Heart right ventricle (tissue), 16 donors: ENCODE measurements around the gene RALY. TPM values are rescaled to one million over a fixed set of nuclear protein-coding genes. Genes with fewer than 3 reads are reported as not detected.

ENCODE experiments used
- ATAC-seq, 8 donors: fragments of 200-7000 bp; cut with Tn5 transposase; one replicate each; pipeline ENCODE4 v1.9.1; 2020; ENCODE audit warnings: mild to moderate bottlenecking in 8 of 8, moderate library complexity in 8 of 8, moderate number of reproducible peaks in 1 of 8
- DNase-seq, 2 donors: peaks; one replicate each; pipeline ENCODE4 v3.0.0-alpha.2; 2020
- H3K27ac ChIP-seq, 10 donors: fragments of 200-600 bp; sonication (generic) in 2 of 10; one replicate each; pipeline versions ENCODE4 v1.5.0 to v1.8.0; 2020 to 2022; ENCODE audit warnings: mild to moderate bottlenecking in 3 of 10
- H3K27me3 ChIP-seq, 7 donors: fragments of 200-600 bp; one replicate each; pipeline ENCODE4 v1.8.0; 2021 to 2022; ENCODE audit warnings: mild to moderate bottlenecking in 2 of 7
- H3K36me3 ChIP-seq, 9 donors: fragments of 200-600 bp; sonication (generic) in 1 of 9; one replicate each; pipeline versions ENCODE4 v1.5.0 to v1.8.0; 2020 to 2022; ENCODE audit warnings: mild to moderate bottlenecking in 2 of 9
- H3K4me1 ChIP-seq, 9 donors: fragments of 200-600 bp; sonication (generic) in 1 of 9; one replicate each; pipeline versions ENCODE4 v1.5.0 to v1.8.0; 2020 to 2022; ENCODE audit warnings: mild to moderate bottlenecking in 4 of 9
- H3K4me3 ChIP-seq, 10 donors: fragments of 200-600 bp; sonication (generic) in 2 of 10; one replicate each; pipeline versions ENCODE4 v1.5.0 to v1.8.0; 2020 to 2022; ENCODE audit warnings: mild to moderate bottlenecking in 7 of 10, moderate library complexity in 2 of 10
- H3K9me3 ChIP-seq, 11 donors: fragments of 200-600 bp in 10 of 11; sonication (generic) in 2 of 11; one replicate each; pipeline versions ENCODE4 v1.5.0 to v1.8.0; 2013 to 2022; ENCODE audit warnings: mild to moderate bottlenecking in 2 of 11, control low read depth in 1 of 11, moderate library complexity in 1 of 11
- WGBS, 2 donors: extraction: QIAGEN DNeasy Blood & Tissue Kit; methylation state at CpG; one replicate each; pipeline ENCODE4 v1.1.7; 2013; ENCODE audit warnings: inconsistent platforms in 1 of 2; 5-methylcytosine and 5-hydroxymethylcytosine counted together
- intact Hi-C, 10 donors: fragments of 100-400 bp; cut with DNase I; formaldehyde crosslinking; loops; one replicate each; pipeline versions ENCODE4 v1.11.1 to v1.14.2; 2022
- polyA plus RNA-seq, 2 donors: library from polyadenylated mRNA; stranded (reverse); fragments of 200-250 nt; gene quantifications; one replicate each; pipeline ENCODE4 v1.2.3, GENCODE V29; 2013
- total RNA-seq, 10 donors: library from RNA; stranded (reverse); fragmentation: NEBNext Ultra II Directional in 3 of 10; extraction: Animal tissue kit (Norgen Biotek cat#: 25700) in 3 of 10; gene quantifications; one replicate each; pipeline versions ENCODE4 v1.2.1 to v1.2.4, GENCODE V29; 2021 to 2023
- TF ChIP-seq, protein P1 (sequence below), 9 donors: fragments of 200-600 bp; sonication (generic) in 2 of 9; IDR thresholded peaks; one replicate each; pipeline versions ENCODE4 v1.5.0 to v1.8.0; 2021 to 2022; ENCODE audit warnings: antibody characterized with exemption in 9 of 9, mild to moderate bottlenecking in 5 of 9, moderate library complexity in 1 of 9
- donor health status: Arrhythmogenic right ventricular cardiomyopathy.
- donor health status: ischemic (EF 13 %, LVEDD 7.1; RV severe dilation, severe dysfunction).
- donor health status: healthy with polysubstance abuse.
- donor health status: DM: no; HTN: yes; CAD: no.
- donor health status: DM: no; HTN: no; CAD: no.
- donor health status: ischemic (EF 25% LVEDD 6.9; RV normal size, moderate dysfunction).
- donor health status: ischemic (EF 25% LVEDD 5.7; RV mildly dilated, moderate dysfunction).
- donor health status: healthy.
- donor health status: DM: yes; HTN: yes; CAD: no.
- donor health status: Ischemic cardiomyopathy.
- donor health status: ischemic (EF 35%, LVEDD 5.7; RV mildly dilated, moderate dysfunction).
- donor health status: nonischemic (EF 11% LVEDD 7.7; RV severe dilation, severe dysfunction).
- donor health status: DM: yes; HTN: yes; CAD: no.
- donor health status: PGD.
- donor health status: ischemic (EF 29% LVEDD 5.4; RV normal size, mild dysfunction).
- donor health status: nonischemic (EF 23%, LVEDD 6.1; RV moderate dilation, normal function).

Gene RALY
- total and polyA plus RNA-seq, 12 donors = 84.3 to 234 (median 104) TPM

DNA sequence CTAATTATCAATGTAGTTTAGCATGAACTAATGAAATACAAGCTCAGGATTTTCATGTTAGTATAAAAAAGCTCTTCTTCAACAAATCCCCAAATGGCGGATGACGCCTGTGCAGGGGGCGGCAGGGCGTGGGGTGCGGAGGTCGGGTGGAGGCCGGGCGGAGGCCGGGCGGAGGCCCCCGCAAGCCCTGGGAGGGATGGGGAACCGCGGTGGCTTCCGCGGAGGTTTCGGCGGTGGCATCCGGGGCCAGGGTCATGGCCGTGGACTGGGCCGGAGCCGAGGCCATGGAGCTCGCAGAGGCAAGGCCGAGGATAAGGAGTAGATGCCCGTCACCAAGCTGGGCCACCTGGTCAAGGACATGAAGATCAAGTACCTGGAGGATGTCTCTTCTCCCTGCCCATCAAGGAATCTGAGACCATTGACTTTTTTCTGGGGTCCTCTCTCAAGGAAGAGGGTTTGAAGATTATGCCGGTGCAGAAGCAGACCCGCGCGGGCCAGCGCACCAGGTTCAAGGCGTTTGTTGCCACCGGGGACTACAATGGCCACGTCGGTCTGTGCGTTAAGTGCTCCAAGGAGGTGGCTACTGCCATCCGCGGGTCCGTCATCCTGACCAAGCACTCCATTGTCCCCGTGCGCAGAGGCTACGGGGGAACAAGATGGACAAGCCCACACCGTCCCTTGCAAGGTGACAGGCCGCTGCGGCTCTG, 128.7 kb downstream of the RALY start:
- no peak overlapping the region for H3K27ac ChIP-seq
- H3K9me3 ChIP-seq = no peaks in the 10 kb centered on the region
- no peak for DNase-seq
- WGBS, 2 donors = 95% methylated on average over 43 of the region's 43 CpGs
- H3K27me3 ChIP-seq = no peaks in the 10 kb centered on the region
- TF ChIP-seq, protein P1, sequence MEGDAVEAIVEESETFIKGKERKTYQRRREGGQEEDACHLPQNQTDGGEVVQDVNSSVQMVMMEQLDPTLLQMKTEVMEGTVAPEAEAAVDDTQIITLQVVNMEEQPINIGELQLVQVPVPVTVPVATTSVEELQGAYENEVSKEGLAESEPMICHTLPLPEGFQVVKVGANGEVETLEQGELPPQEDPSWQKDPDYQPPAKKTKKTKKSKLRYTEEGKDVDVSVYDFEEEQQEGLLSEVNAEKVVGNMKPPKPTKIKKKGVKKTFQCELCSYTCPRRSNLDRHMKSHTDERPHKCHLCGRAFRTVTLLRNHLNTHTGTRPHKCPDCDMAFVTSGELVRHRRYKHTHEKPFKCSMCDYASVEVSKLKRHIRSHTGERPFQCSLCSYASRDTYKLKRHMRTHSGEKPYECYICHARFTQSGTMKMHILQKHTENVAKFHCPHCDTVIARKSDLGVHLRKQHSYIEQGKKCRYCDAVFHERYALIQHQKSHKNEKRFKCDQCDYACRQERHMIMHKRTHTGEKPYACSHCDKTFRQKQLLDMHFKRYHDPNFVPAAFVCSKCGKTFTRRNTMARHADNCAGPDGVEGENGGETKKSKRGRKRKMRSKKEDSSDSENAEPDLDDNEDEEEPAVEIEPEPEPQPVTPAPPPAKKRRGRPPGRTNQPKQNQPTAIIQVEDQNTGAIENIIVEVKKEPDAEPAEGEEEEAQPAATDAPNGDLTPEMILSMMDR (IDR thresholded peaks at IDR 0.05) = no peak
- H3K4me3 ChIP-seq = no peak overlapping the region
- no peaks in the 10 kb centered on the region for H3K36me3 ChIP-seq
- H3K4me1 ChIP-seq = no peaks in the 10 kb centered on the region
- intact Hi-C loops = loop anchor here in 7 of 10 donors (5.0 to 10.0 kb wide), 5 partner anchors 45 to 258 kb away; no protein-coding TSS in a partner anchor
- no peak for ATAC-seq

DNA sequence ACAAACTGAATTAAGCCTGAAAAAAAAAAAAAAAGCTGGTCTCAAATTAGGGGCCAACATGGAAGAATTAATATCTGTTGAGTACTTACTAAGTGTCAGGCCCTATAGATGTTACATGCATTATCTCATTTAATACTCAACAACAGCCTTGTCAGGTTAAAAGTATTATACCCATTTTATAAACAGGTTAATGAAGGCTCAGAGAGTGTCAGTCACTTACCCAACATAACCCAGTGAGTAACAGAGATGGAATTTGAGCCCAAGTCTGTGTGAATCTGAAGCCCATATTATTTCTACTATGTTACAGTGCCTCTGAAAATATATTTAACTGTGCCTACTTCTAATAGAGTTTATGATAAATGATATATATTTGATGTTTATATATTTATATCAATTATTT, 129.6 kb downstream of the RALY start:
- H3K4me1 ChIP-seq = no peaks in the 10 kb centered on the region
- TF ChIP-seq, protein P1 (IDR thresholded peaks at IDR 0.05) = no peak
- H3K9me3 ChIP-seq = no peaks in the 10 kb centered on the region
- ATAC-seq (no peak), DNase-seq (no peak)
- no peaks in the 10 kb centered on the region for H3K27me3 ChIP-seq
- intact Hi-C loops = loop anchor here in 7 of 10 donors (5.0 to 10.0 kb wide), 5 partner anchors 46 to 259 kb away; no protein-coding TSS in a partner anchor
- H3K27ac ChIP-seq = no peak overlapping the region
- H3K36me3 ChIP-seq = no peaks in the 10 kb centered on the region
- no peak overlapping the region for H3K4me3 ChIP-seq

DNA sequence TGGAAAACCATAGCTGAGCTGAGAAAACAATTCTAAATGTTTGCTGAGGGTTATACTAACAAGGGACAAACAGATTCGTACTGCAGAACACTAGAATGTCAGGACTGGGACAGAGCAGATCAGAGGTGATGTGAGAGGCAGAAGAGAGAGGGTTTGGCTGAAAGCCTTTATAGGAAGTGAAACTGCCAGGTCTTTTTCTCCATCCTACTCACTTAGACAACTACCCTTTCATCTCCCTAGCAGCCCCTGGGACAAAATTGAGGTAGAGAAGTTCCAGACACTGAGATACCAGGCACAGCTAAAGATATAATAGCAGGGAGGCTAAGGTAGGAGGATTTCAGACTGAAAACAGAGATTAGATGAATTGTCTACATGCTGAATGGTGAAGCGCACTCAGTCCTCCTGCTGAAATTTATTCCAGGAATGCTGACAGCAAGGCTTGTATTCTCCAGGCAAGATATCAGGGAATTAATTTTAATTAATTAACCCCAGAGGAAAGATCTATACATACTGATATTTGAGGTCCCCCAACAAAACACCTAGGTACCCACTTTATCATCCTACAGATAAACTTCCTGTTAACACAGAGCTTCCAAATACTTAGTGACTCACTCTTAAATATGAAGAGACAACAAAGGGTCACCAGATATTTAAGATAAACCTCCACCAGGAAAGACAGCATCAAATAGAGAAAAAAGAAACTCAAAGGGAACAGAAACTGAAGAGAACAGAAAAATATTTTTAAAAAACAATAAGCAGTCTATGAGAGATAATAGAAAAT, 130.9 kb downstream of the RALY start:
- H3K27me3 ChIP-seq = no peaks in the 10 kb centered on the region

DNA sequence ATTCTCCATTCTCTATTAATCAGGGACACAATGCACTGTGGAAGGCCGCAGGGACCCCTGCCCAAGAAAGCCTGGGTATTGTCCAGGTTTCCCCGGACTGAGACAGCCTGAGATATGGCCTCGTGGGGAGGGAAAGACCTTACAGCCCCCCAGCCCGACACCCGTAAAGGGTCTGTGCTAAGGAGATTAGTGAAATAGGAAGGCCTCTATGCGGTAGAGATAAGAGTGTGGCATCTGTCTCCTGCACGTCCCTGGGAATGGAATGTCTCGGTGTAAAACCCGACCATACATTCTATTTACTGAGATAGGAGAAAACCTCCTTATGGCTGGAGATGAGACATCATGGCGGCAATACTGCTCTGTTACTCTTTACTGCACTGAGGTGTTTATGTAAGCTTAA, 134.1 kb downstream of the RALY start:
- peaks cover 0 to 7% (median 0%) of the 10 kb centered on the region in 9 donors for H3K4me1 ChIP-seq
- TF ChIP-seq, protein P1 (IDR thresholded peaks at IDR 0.05) = no peak
- ATAC-seq (no peak), DNase-seq (no peak)
- no peaks in the 10 kb centered on the region for H3K27me3 ChIP-seq
- 75% methylated on average over 10 of the region's 10 CpGs for WGBS, 2 donors
- intact Hi-C loops = loop anchor here (2.0 to 10.0 kb wide), 11 partner anchors 53 to 670 kb away; no protein-coding TSS in a partner anchor
- no peak overlapping the region for H3K27ac ChIP-seq
- no peaks in the 10 kb centered on the region for H3K36me3 ChIP-seq
- no peaks in the 10 kb centered on the region for H3K9me3 ChIP-seq
- no peak overlapping the region for H3K4me3 ChIP-seq

More for the DNA sequence above, 130.9 kb downstream of the RALY start:
- intact Hi-C loops = loop anchor here (5.0 to 10.0 kb wide), 9 partner anchors 47 to 667 kb away; no protein-coding TSS in a partner anchor
- 59 to 65% methylated on average over 2 of the region's 2 CpGs for WGBS, 2 donors
- ATAC-seq (no peak), DNase-seq (no peak)
- H3K27ac ChIP-seq = no peak overlapping the region
- H3K4me1 ChIP-seq = peaks cover 0 to 5% (median 0%) of the 10 kb centered on the region in 9 donors
- TF ChIP-seq, protein P1 (IDR thresholded peaks at IDR 0.05) = no peak
- H3K36me3 ChIP-seq = no peaks in the 10 kb centered on the region
- no peak overlapping the region for H3K4me3 ChIP-seq
- H3K9me3 ChIP-seq = no peaks in the 10 kb centered on the region
